H7 (cell line): ENCODE measurements around the gene ZBED2. TPM values are rescaled to one million over a fixed set of nuclear protein-coding genes. Genes with fewer than 3 reads are reported as not detected.

Source experiments
- DNase-seq: peaks from one replicate; pipeline ENCODE4 v3.0.0; 2012
- H3K27me3 ChIP-seq: 2 replicates; pipeline ENCODE4 v1.6.0; 2011; ENCODE audit warnings: mild to moderate bottlenecking, low read length; ENCODE audit not compliant: control insufficient read depth, insufficient read depth
- H3K36me3 ChIP-seq: replicated peaks from 2 replicates; pipeline ENCODE4 v1.5.1; 2011; ENCODE audit warnings: low read length; ENCODE audit not compliant: control insufficient read depth, insufficient read depth
- H3K4me3 ChIP-seq: 2 replicates; pipeline ENCODE4 v1.5.1; 2011; ENCODE audit warnings: low read depth, mild to moderate bottlenecking, control low read depth, low read length, moderate library complexity; ENCODE audit not compliant: insufficient read depth
- total RNA-seq: library from RNA; depleted of rRNA; stranded (reverse); fragments of >200 nt; shearing (Covaris generic); gene quantifications from 2 replicates; pipeline ENCODE4 v1.2.3, GENCODE V29; 2014

ZBED2 gene
- total RNA-seq, 1 experiment from 2014 or later, result not detected

DNA sequence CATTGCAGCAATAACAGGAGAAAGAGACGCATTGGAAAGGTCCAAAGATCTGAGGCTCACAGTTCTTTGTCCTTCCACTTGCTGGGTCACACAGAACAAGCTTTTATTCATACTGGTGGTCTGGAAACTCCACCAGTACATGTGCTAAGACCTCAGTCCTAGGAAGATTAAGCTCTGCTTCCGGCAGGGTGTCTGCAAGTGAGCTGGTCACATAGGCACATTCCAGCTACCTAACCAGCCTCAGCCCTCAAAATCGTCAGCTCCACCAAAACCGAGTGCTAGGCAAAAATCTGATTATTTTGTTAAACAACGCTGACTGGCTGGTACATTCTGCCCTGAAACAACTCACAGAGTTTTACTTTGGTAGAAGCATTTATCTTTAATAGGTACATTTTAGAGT lies 2.2 kb downstream of the ZBED2 start:
- no peaks in the 10 kb centered on the region for H3K27me3 ChIP-seq
- H3K4me3 ChIP-seq, result no peak overlapping the region
- DNase-seq, result no peak
- H3K36me3 ChIP-seq, result no peaks in the 10 kb centered on the region

- no peaks in the 10 kb centered on the region for H3K27me3 ChIP-seq
- no peak for DNase-seq
- no peaks in the 10 kb centered on the region for H3K36me3 ChIP-seq
- H3K4me3 ChIP-seq, result no peak overlapping the region
Measured at GRCh38 chr3:111592143-111592542, 3.0 kb downstream of the ZBED2 start.

- Histone ChIP-seq H3K4me3 (no peak overlapping the region), H3K36me3 (no peaks in the 10 kb centered on the region), H3K27me3 (no peaks in the 10 kb centered on the region)
- DNase-seq, result no peak
Measured at GRCh38 chr3:111591555-111591954, 3.6 kb downstream of the ZBED2 start.

GRCh38 chr3:111590143-111590491 lies 5.0 kb downstream of the ZBED2 start:
- H3K36me3 ChIP-seq, result no peaks in the 10 kb centered on the region
- H3K27me3 ChIP-seq, result no peaks in the 10 kb centered on the region
- DNase-seq, result no peak
- H3K4me3 ChIP-seq, result no peak overlapping the region

- Histone ChIP-seq H3K4me3 (no peak overlapping the region), H3K36me3 (no peaks in the 10 kb centered on the region), H3K27me3 (no peaks in the 10 kb centered on the region)
- DNase-seq, result no peak
Measured at GRCh38 chr3:111589303-111590142, 5.6 kb downstream of the ZBED2 start.

GRCh38 chr3:111588527-111588926 lies 6.6 kb downstream of the ZBED2 start:
- no peak overlapping the region for H3K4me3 ChIP-seq
- no peaks in the 10 kb centered on the region for H3K27me3 ChIP-seq
- H3K36me3 ChIP-seq, result no peaks in the 10 kb centered on the region
- no peak for DNase-seq

GRCh38 chr3:111585217-111585616 lies 9.9 kb downstream of the ZBED2 start:
- Histone ChIP-seq H3K4me3 (no peak overlapping the region), H3K27me3 (no peaks in the 10 kb centered on the region), H3K36me3 (no peaks in the 10 kb centered on the region)
- DNase-seq, result no peak

DNA sequence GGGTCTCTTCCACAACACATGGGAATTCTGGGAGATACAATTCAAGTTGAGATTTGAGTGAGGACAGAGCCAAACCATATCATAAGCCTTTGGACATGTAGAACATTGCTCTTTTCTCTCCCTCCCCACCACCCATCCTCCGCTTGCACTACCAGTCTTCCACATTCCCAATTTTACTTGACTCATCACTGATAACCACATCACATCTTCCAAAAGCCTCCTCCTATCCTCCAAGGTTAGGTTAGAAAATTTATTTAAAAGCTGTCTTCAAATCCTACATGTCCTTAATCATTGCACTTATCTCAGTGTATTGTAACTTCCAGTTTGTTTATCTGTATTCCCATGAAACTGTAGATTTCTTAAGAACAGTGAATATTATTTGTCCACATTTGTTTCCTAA lies 10.4 kb downstream of the ZBED2 start:
- no peak for DNase-seq
- H3K4me3 ChIP-seq, result no peak overlapping the region
- no peaks in the 10 kb centered on the region for H3K36me3 ChIP-seq
- H3K27me3 ChIP-seq, result no peaks in the 10 kb centered on the region

DNA sequence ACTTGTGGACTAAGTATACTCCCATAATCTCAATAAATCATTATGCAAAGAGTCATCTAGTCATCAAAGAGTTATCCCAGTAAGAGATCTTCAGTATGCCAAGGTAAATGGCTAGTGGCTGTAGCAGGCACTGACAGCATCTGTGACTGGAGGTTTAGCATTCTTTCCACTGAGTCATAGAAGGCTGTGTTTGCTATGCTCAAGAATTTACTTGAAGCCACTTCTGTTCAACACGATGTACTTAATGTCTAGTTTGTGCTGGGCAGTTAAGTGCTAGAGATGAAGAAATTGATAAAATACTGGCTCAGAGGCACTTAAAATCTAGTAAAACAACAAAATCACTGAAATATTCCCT lies 13.0 kb downstream of the ZBED2 start:
- Histone ChIP-seq H3K36me3 (no peaks in the 10 kb centered on the region), H3K27me3 (no peaks in the 10 kb centered on the region), H3K4me3 (no peak overlapping the region)
- no peak for DNase-seq

DNA sequence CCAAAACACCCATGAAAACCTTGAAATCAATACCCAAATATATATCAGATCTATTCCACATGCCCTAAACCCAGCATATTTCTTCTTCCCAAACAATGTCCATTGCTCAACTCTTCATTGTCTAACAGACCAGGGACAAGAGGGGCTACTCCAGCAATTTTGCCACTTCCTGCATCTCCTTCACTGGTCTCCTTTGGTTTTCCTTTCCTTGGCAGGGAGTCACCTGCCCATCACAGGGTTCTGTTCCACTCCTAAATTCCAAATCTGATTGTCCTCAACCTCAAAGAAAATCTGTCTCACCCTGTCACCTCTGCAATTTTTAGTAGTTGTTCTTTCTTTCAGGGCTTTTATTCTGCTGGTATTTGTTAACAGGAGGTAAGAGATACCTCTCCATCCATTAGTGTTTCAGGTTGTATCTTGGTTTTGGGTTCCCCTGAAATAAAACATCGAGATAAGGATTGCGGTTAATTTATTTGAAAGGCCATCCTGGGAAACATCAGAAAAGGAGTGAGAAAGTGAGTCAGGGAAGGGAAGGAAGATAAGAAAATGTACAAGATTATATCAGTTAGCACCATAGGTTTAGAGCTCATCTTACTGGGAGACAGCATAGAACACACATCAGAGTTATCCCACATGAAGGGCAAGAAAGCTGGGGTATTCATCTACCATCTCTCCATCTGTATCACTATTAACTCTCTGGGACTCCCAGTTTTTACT lies 13.6 kb downstream of the ZBED2 start:
- Histone ChIP-seq H3K4me3 (no peak overlapping the region), H3K36me3 (no peaks in the 10 kb centered on the region), H3K27me3 (no peaks in the 10 kb centered on the region)
- no peak for DNase-seq

GRCh38 chr3:111579495-111579894 lies 15.7 kb downstream of the ZBED2 start:
- Histone ChIP-seq H3K27me3 (no peaks in the 10 kb centered on the region), H3K36me3 (no peaks in the 10 kb centered on the region), H3K4me3 (no peak overlapping the region)
- no peak for DNase-seq

GRCh38 chr3:111578867-111579266 lies 16.3 kb downstream of the ZBED2 start:
- Histone ChIP-seq H3K27me3 (no peaks in the 10 kb centered on the region), H3K36me3 (no peaks in the 10 kb centered on the region), H3K4me3 (no peak overlapping the region)
- DNase-seq, result no peak

GRCh38 chr3:111577798-111578685 lies 17.1 kb downstream of the ZBED2 start:
- DNase-seq, result peak; percentile 46
- H3K36me3 ChIP-seq, result no peaks in the 10 kb centered on the region
- no peaks in the 10 kb centered on the region for H3K27me3 ChIP-seq
- H3K4me3 ChIP-seq, result no peak overlapping the region

- no peaks in the 10 kb centered on the region for H3K36me3 ChIP-seq
- DNase-seq, result no peak
Measured at GRCh38 chr3:111577113-111577512, 18.0 kb downstream of the ZBED2 start.

More at GRCh38 chr3:111577113-111577512, 18.0 kb downstream of the ZBED2 start:
- Histone ChIP-seq H3K4me3 (no peak overlapping the region), H3K27me3 (no peaks in the 10 kb centered on the region)
